K562 (cell line): ENCODE data around the gene MRPL16. TPM values are rescaled to one million over a fixed set of nuclear protein-coding genes. Genes with fewer than 3 reads are reported as not detected.

Experiments used
- ARID2 ChIP-seq: fragments of 450-650 bp; IDR thresholded peaks from 2 replicates; pipeline ENCODE4 v1.6.1; 2017; ENCODE audit warnings: antibody characterized with exemption, mild to moderate bottlenecking
- ARNT ChIP-seq, 2 experiments: fragments of 450-650 bp; IDR thresholded peaks; 2 replicates each; pipeline ENCODE4 v1.6.1; 2016; ENCODE audit warnings: mild to moderate bottlenecking in 1 of 2
- BMI1 ChIP-seq: fragments of 150-350 bp; IDR thresholded peaks from 2 replicates; pipeline ENCODE4 v1.6.1; 2014; ENCODE audit warnings: low read length
- ETV6 ChIP-seq, 3 experiments: fragments of 150-350 bp in 1 of 3; sonication (generic) in 1 of 3; formaldehyde crosslinking in 1 of 3; IDR thresholded peaks; 2 replicates each; pipeline versions ENCODE4 v1.6.1 to v1.8.0; 2014 to 2022; ENCODE audit warnings: borderline replicate concordance in 2 of 3, low read depth in 2 of 3, antibody characterized with exemption in 1 of 3, low read length in 1 of 3, mild to moderate bottlenecking in 1 of 3, missing genetic modification reagents in 1 of 3
- POLR2A ChIP-seq: fragments of 450-650 bp; conservative IDR thresholded peaks from 2 replicates; pipeline ENCODE4 v1.6.1; 2016
- POLR2B ChIP-seq: fragments of 450-650 bp; IDR thresholded peaks from 2 replicates; pipeline ENCODE4 v1.6.1; 2018; ENCODE audit warnings: low read depth; ENCODE audit not compliant: partially characterized antibody
- POLR3A ChIP-seq: IDR thresholded peaks from 2 replicates; pipeline ENCODE4 v1.6.1; 2011; ENCODE audit warnings: borderline replicate concordance, mild to moderate bottlenecking, moderate library complexity; ENCODE audit not compliant: insufficient read length, insufficient read depth; ENCODE audit errors: extremely low read depth
- RAD21 ChIP-seq, 2 experiments: fragments of 250-450 bp in 1 of 2; fragments of 450-650 bp in 1 of 2; sonication (Bioruptor Pico) in 1 of 2; formaldehyde crosslinking in 1 of 2; IDR thresholded peaks in 1 of 2; conservative IDR thresholded peaks in 1 of 2; 2 replicates each; pipeline versions ENCODE4 v1.4.0 to v1.8.0; 2020 to 2022; ENCODE audit warnings: mild to moderate bottlenecking in 2 of 2, moderate library complexity in 1 of 2
- SUPT5H ChIP-seq: fragments of 450-650 bp; IDR thresholded peaks from 2 replicates; pipeline ENCODE4 v1.6.1; 2016
- ZFX ChIP-seq: sonication (generic); formaldehyde crosslinking; IDR thresholded peaks from 2 replicates; pipeline ENCODE4 v1.8.0; 2022; ENCODE audit warnings: mild to moderate bottlenecking, missing genetic modification reagents, moderate library complexity
- ZNF224 ChIP-seq: sonication (generic); formaldehyde crosslinking; IDR thresholded peaks from 2 replicates; pipeline ENCODE4 v1.8.0; 2022; ENCODE audit warnings: mild to moderate bottlenecking, missing genetic modification reagents
- ZNF311 ChIP-seq: fragments of 250-450 bp; sonication (Bioruptor Pico); IDR thresholded peaks from 2 replicates; pipeline ENCODE4 v1.4.0; 2020; ENCODE audit warnings: mild to moderate bottlenecking, moderate library complexity
- ZNF449 ChIP-seq: fragments of 250-450 bp; sonication (Bioruptor Pico); IDR thresholded peaks from 2 replicates; pipeline ENCODE4 v1.8.0; 2022; ENCODE audit warnings: moderate library complexity, mild to moderate bottlenecking, inconsistent platforms
- polyA plus RNA-seq, 8 experiments: library from polyadenylated mRNA; depleted of rRNA in 4 of 8; stranded (reverse) in 5 of 8; unstranded in 3 of 8; fragments of >200 nt; fragmentation: Nextera tagmentation in 2 of 8; fragmentation: Illumina TruSeq in 1 of 8; extraction: Ambion mirVana in 2 of 8; extraction: Trizol in 1 of 8; gene quantifications; 2 replicates each; pipeline versions ENCODE4 v1.2.1 to v1.2.3, GENCODE V29; 2011 to 2014; ENCODE audit warnings: inconsistent platforms in 1 of 8, missing spikeins in 1 of 8
- total RNA-seq, 7 experiments: library from RNA; depleted of rRNA in 6 of 7; stranded (reverse); fragments of >200 nt in 6 of 7; fragmentation: Illumina TruSeq in 2 of 7; extraction: Trizol in 2 of 7; gene quantifications; 2 replicates each; pipeline versions ENCODE4 v1.2.1 to v1.2.3, GENCODE V29; 2011 to 2021; ENCODE audit warnings: low replicate concordance in 1 of 7
- TF ChIP-seq, protein P1 (sequence below): fragments of 450-650 bp; IDR thresholded peaks from 2 replicates; pipeline ENCODE4 v1.7.1; 2018; ENCODE audit warnings: mild to moderate bottlenecking, low read depth; ENCODE audit not compliant: partially characterized antibody
- TF ChIP-seq, protein P2 (sequence below): fragments of 200-800 bp; sonication (Bioruptor generic); IDR thresholded peaks from 2 replicates; pipeline ENCODE4 v1.6.1; 2017; ENCODE audit warnings: missing genetic modification characterization, missing compliant biosample characterization
- TF ChIP-seq, protein P3 (sequence below): fragments of 450-650 bp; formaldehyde crosslinking; IDR thresholded peaks from 2 replicates; pipeline ENCODE4 v1.4.0; 2022; ENCODE audit warnings: mild to moderate bottlenecking, moderate library complexity
- TF ChIP-seq, protein P4 (sequence below): sonication (generic); formaldehyde crosslinking; IDR thresholded peaks from 2 replicates; pipeline ENCODE4 v1.8.1; 2022; ENCODE audit warnings: missing genetic modification reagents
- TF ChIP-seq, protein P5 (sequence below), 2 experiments: IDR thresholded peaks; 2 replicates each; pipeline ENCODE4 v1.6.1; 2011; ENCODE audit warnings: borderline replicate concordance in 1 of 2, control low read depth in 1 of 2, low read depth in 1 of 2, low read length in 1 of 2, mild to moderate bottlenecking in 1 of 2, mixed read lengths in 1 of 2, moderate library complexity in 1 of 2; ENCODE audit not compliant: insufficient read depth in 1 of 2, insufficient read length in 1 of 2, poor library complexity in 1 of 2, severe bottlenecking in 1 of 2; ENCODE audit errors: extremely low read depth in 1 of 2

Gene MRPL16
- total and polyA plus RNA-seq, 9 of the 15 experiments (the other 6 are each of a cell fraction or from before 2014, with no cell fraction given), result 63.3 to 209 (median 157) TPM

DNA sequence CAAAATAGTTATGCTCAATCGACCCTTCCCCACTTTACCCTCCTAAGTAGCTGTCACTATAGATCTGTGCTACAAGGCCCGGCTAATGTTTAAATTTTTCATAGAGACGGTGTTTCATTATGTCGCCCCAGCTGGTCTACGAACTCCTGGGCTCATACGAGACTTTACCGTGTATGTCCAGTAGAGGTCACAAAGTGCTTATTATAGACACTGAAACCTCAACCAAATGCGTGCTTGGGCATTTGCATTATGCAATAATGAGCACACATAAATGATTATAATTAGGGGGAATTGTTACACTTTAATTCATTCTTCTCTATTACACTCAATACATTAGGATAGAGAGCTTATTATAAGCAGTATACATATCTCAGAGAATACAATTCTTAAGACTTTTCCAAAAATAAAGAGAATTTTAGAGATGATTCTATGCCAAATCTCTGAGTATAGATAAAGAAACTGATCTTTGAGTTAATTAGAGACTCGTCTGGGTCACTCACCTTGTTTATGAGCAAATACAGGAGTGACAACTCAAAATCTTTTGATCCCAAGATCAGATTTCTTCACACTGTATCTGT is 12.5 kb upstream of the MRPL16 start (continued):
- TF ChIP-seq, protein P1, sequence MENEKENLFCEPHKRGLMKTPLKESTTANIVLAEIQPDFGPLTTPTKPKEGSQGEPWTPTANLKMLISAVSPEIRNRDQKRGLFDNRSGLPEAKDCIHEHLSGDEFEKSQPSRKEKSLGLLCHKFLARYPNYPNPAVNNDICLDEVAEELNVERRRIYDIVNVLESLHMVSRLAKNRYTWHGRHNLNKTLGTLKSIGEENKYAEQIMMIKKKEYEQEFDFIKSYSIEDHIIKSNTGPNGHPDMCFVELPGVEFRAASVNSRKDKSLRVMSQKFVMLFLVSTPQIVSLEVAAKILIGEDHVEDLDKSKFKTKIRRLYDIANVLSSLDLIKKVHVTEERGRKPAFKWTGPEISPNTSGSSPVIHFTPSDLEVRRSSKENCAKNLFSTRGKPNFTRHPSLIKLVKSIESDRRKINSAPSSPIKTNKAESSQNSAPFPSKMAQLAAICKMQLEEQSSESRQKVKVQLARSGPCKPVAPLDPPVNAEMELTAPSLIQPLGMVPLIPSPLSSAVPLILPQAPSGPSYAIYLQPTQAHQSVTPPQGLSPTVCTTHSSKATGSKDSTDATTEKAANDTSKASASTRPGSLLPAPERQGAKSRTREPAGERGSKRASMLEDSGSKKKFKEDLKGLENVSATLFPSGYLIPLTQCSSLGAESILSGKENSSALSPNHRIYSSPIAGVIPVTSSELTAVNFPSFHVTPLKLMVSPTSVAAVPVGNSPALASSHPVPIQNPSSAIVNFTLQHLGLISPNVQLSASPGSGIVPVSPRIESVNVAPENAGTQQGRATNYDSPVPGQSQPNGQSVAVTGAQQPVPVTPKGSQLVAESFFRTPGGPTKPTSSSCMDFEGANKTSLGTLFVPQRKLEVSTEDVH, result no peak
- TF ChIP-seq POLR2B (no peak), ZNF311 (CRISPR knock-in tag) (no peak), ETV6 (IDR thresholded peaks at IDR 0.05; ENCODE audit: borderline replicate concordance in 1 of 2, low read depth in 2 of 2, low read length in 1 of 2) (no peak), ETV6 (CRISPR knock-in tag; IDR thresholded peaks at IDR 0.05; ENCODE audit: borderline replicate concordance) (no peak), ARID2 (peak; percentile 79), POLR2A (no peak), ARNT (IDR thresholded peaks at IDR 0.05) (0 out of 4 replicates have a peak, but pooled peaks of 1 of the 2 experiments have one; percentile 29), SUPT5H (no peak), ZNF224 (CRISPR knock-in tag) (no peak), BMI1 (no peak), POLR3A (no peak), ZNF449 (CRISPR knock-in tag) (no peak), RAD21 (CRISPR knock-in tag; conservative IDR thresholded peaks at IDR 0.05 in 1 of 2, IDR thresholded peaks at IDR 0.05 in 1 of 2) (peak; percentile 96 to 98), ZFX (CRISPR knock-in tag) (no peak)
- TF ChIP-seq, protein P2, sequence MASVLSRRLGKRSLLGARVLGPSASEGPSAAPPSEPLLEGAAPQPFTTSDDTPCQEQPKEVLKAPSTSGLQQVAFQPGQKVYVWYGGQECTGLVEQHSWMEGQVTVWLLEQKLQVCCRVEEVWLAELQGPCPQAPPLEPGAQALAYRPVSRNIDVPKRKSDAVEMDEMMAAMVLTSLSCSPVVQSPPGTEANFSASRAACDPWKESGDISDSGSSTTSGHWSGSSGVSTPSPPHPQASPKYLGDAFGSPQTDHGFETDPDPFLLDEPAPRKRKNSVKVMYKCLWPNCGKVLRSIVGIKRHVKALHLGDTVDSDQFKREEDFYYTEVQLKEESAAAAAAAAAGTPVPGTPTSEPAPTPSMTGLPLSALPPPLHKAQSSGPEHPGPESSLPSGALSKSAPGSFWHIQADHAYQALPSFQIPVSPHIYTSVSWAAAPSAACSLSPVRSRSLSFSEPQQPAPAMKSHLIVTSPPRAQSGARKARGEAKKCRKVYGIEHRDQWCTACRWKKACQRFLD (CRISPR knock-in tag), result no peak
- TF ChIP-seq, protein P3, sequence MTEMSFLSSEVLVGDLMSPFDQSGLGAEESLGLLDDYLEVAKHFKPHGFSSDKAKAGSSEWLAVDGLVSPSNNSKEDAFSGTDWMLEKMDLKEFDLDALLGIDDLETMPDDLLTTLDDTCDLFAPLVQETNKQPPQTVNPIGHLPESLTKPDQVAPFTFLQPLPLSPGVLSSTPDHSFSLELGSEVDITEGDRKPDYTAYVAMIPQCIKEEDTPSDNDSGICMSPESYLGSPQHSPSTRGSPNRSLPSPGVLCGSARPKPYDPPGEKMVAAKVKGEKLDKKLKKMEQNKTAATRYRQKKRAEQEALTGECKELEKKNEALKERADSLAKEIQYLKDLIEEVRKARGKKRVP (CRISPR knock-in tag), result peak; percentile 51; the same call in 1 of the 2 replicates
- TF ChIP-seq, protein P4, sequence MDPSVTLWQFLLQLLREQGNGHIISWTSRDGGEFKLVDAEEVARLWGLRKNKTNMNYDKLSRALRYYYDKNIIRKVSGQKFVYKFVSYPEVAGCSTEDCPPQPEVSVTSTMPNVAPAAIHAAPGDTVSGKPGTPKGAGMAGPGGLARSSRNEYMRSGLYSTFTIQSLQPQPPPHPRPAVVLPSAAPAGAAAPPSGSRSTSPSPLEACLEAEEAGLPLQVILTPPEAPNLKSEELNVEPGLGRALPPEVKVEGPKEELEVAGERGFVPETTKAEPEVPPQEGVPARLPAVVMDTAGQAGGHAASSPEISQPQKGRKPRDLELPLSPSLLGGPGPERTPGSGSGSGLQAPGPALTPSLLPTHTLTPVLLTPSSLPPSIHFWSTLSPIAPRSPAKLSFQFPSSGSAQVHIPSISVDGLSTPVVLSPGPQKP, result no peak
- TF ChIP-seq, protein P5, sequence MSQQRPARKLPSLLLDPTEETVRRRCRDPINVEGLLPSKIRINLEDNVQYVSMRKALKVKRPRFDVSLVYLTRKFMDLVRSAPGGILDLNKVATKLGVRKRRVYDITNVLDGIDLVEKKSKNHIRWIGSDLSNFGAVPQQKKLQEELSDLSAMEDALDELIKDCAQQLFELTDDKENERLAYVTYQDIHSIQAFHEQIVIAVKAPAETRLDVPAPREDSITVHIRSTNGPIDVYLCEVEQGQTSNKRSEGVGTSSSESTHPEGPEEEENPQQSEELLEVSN (IDR thresholded peaks at IDR 0.05; ENCODE audit: borderline replicate concordance in 1 of 2, extremely low read depth in 1 of 2, insufficient read depth in 1 of 2, insufficient read length in 1 of 2, low read depth in 1 of 2, low read length in 1 of 2, poor library complexity in 1 of 2, severe bottlenecking in 1 of 2), result no peak
